Measurements from ENCODE around the gene PIGU. TPM values are rescaled to one million over a fixed set of nuclear protein-coding genes. Genes with fewer than 3 reads are reported as not detected.
A peak's percentile ranks its signal among the peaks of the same experiment; 100 is the strongest.

Gene PIGU
- total and polyA plus RNA-seq, 2 of the 13 experiments (the other 11 are each of a cell fraction or from before 2014, with no cell fraction given) = 45.5 to 231 TPM

DNA sequence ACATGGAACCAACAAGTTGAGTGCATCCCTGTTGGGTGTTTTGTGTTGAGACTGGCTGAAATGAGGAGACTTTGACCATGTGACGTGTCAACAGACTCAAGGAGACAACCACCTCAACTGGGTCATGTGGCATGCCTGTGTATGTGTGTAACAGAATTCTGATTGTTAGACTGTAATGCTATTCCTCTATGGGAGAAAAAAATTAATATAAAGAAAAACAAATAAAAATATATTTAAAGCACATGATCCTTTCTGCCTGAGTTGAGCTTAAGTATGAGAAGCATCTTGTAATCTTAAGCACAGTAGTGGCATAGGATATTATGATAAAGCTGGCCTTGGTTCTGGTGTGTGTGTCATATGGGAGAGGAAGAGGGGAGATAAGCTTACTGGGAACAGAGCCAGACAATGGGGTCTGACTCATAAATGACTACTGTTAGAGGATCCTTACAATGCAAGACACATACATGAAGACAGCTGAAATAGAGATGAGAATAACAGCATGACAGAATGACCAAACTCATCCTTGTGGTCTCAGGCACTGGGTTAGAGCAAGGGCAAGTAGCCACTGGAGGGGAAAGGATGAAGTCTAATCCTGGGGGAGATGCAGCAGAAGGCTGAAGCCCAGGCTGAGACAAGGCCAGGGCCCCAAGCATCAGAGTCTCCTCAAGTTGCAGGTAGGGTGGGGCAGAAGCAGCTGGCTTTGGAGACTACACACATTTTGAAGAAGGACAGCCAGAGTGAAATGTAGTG, 36.5 kb upstream of the PIGU start (continued):
- no peak for TF ChIP-seq ZNF780A (CRISPR knock-in tag; IDR thresholded peaks at IDR 0.05)
- 0 out of 2 replicates have a peak, but pooled peaks have one; percentile 26 for TF ChIP-seq RCOR2 (CRISPR knock-in tag; IDR thresholded peaks at IDR 0.05)
- TF ChIP-seq ZFP82 (CRISPR knock-in tag; IDR thresholded peaks at IDR 0.05; ENCODE audit: borderline replicate concordance) = no peak
- no peak for TF ChIP-seq CAMTA2 (CRISPR knock-in tag; IDR thresholded peaks at IDR 0.05; ENCODE audit: borderline replicate concordance)
- no peak for TF ChIP-seq ZNF563 (CRISPR knock-in tag; IDR thresholded peaks at IDR 0.05)
- 0 out of 2 replicates have a peak, but pooled peaks have one; percentile 38 for TF ChIP-seq HINFP (CRISPR knock-in tag; IDR thresholded peaks at IDR 0.05; ENCODE audit: low read depth)
- TF ChIP-seq TAF15 (IDR thresholded peaks at IDR 0.05; ENCODE audit: low read depth, low read length, poor library complexity, severe bottlenecking) = no peak
- TF ChIP-seq ZNF792 (CRISPR knock-in tag; IDR thresholded peaks at IDR 0.05) = no peak; the same call in 1 of the 2 replicates
- no peak for TF ChIP-seq MZF1 (CRISPR knock-in tag; IDR thresholded peaks at IDR 0.05; ENCODE audit: borderline replicate concordance)
- TF ChIP-seq HMG20B (CRISPR knock-in tag; conservative IDR thresholded peaks at IDR 0.05) = no peak
- TF ChIP-seq JUND (CRISPR knock-in tag; IDR thresholded peaks at IDR 0.05) = peak; percentile 57; the same call in 1 of the 2 replicates
- TF ChIP-seq, protein P1, sequence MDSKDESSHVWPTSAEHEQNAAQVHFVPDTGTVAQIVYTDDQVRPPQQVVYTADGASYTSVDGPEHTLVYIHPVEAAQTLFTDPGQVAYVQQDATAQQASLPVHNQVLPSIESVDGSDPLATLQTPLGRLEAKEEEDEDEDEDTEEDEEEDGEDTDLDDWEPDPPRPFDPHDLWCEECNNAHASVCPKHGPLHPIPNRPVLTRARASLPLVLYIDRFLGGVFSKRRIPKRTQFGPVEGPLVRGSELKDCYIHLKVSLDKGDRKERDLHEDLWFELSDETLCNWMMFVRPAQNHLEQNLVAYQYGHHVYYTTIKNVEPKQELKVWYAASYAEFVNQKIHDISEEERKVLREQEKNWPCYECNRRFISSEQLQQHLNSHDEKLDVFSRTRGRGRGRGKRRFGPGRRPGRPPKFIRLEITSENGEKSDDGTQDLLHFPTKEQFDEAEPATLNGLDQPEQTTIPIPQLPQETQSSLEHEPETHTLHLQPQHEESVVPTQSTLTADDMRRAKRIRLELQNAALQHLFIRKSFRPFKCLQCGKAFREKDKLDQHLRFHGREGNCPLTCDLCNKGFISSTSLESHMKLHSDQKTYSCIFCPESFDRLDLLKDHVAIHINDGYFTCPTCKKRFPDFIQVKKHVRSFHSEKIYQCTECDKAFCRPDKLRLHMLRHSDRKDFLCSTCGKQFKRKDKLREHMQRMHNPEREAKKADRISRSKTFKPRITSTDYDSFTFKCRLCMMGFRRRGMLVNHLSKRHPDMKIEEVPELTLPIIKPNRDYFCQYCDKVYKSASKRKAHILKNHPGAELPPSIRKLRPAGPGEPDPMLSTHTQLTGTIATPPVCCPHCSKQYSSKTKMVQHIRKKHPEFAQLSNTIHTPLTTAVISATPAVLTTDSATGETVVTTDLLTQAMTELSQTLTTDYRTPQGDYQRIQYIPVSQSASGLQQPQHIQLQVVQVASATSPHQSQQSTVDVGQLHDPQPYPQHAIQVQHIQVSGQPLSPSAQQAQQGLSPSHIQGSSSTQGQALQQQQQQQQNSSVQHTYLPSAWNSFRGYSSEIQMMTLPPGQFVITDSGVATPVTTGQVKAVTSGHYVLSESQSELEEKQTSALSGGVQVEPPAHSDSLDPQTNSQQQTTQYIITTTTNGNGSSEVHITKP (CRISPR knock-in tag; IDR thresholded peaks at IDR 0.05; ENCODE audit: low read depth) = no peak
- no peak for TF ChIP-seq NFE2L2 (IDR thresholded peaks at IDR 0.05; ENCODE audit: low read length)
- no peak for TF ChIP-seq FOXP1 (IDR thresholded peaks at IDR 0.05)
- TF ChIP-seq FOXP1 (CRISPR knock-in tag; IDR thresholded peaks at IDR 0.05) = no peak; the same call in 1 of the 2 replicates
- TF ChIP-seq DPF2 (CRISPR knock-in tag; IDR thresholded peaks at IDR 0.05; ENCODE audit: borderline replicate concordance, low read depth) = no peak; the same call in 1 of the 2 replicates
- TF ChIP-seq ZNF839 (CRISPR knock-in tag; IDR thresholded peaks at IDR 0.05; ENCODE audit: borderline replicate concordance) = no peak
- TF ChIP-seq TFAP4 (IDR thresholded peaks at IDR 0.05; ENCODE audit: borderline replicate concordance, low read depth) = 0 out of 2 replicates have a peak, but pooled peaks have one; percentile 58
- TF ChIP-seq HOXD1 (CRISPR knock-in tag; IDR thresholded peaks at IDR 0.05) = no peak
- TF ChIP-seq ZNF737 (CRISPR knock-in tag; IDR thresholded peaks at IDR 0.05; ENCODE audit: borderline replicate concordance) = 0 out of 2 replicates have a peak, but pooled peaks have one; percentile 38
- no peak for TF ChIP-seq FOXP4 (CRISPR knock-in tag; IDR thresholded peaks at IDR 0.05)
